Activated CD4-positive, alpha-beta T cell treated with anti-CD3 and anti-CD28 coated beads, Interleukin-2, amount 50 U/mL, for 4 hours (primary cell): ENCODE data around the gene DISC1.
"Not testable (repeated sequence)": the region's sequence is repeated elsewhere in the genome, so short reads cannot be mapped to it uniquely, and the experiment has no call there.

Experiments used
- DNase-seq, 2 experiments: peaks; one replicate each; pipeline ENCODE4 v3.0.0-alpha.2; 2020

The DISC1 gene

DNA sequence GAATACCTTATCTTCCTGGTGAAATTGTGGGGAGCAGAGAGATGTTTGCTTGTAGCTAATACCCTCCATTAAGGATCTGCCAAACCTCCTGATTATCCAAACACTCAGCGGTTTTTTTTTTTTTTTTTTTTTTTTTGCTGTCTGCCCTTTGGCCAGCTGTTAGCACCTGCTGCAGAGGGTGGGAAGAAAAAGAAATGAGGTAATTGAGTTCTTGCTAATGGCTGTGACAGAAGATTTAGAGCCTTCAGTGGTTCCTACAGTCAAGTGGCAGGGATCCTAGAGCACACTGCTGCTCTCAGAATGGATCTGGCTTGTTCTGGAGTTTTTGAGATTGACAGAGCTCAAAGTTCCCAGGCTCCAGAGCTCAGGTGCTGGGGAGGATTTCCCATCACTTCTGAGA, 342.5 kb downstream of the DISC1 start:
- no peak for DNase-seq

DNA sequence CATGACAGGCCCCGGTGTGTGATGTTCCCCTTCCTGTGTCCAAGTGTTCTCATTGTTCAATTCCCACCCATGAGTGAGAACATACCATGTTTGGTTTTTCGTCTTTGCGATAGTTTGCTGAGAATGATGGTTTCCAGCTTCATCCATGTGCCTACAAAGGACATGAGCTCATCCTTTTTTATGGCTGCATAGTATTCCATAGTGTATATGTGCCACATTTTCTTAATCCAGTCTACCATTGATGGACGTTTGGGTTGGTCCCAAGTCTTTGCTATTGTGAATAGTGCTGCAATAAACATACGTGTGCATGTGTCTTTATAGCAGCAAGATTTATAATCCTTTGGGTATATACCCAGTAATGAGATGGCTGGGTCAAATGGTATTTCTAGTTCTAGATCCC, 343.2 kb downstream of the DISC1 start:
- not testable (repeated sequence) for DNase-seq

DNA sequence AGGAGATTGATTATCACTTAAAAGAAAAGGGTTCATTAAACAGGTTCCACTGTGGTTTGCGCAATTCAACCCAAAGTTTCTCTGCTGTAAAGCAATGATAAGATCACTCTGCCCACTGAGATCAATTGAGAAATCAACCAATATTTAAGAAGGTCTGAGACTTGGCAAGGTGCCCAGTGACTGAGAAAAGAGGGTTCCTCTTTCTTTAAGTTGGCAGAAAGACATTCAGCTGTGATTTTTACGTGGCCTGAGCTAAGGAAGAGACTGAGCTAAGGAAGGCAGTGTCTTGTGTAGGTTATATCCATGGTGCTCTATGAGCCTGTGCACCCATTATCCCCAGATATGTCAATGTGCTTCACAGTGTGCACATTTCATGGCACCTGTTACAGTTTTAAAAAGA, 344.1 kb downstream of the DISC1 start:
- DNase-seq, result no peak

DNA sequence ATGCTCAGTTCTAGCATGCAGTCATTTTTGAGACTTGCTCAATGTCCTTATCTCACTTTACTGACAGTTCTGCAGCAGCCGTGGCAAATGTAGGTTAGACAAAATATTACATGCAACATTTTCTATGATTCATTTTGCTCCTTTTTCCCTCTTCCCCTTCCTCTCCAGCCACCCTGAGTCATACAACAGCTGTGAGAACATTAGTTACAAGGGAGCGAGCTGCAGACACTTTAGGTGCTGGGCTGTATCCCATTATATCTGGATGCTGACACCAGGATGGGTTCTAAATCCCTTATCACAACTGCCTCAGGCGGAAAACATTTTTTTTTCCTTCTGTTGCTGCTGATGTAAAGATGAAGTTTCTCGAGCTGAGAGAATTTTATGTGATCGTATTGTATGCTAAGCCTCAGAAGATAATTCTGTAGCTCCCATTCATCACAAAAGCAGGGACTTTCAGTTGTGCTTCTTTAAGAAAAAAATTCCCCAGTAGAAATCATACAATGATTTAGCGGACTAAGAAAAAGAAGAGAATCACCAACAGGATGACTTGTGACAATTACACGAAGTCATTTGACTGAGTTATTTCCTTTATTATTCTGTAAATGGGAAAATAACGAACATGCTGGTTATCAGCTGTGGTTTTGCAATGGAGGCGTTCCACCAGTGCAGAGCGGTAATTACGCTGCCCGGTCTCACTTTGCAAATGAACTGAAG, 345.0 kb downstream of the DISC1 start:
- no peak for DNase-seq

DNA sequence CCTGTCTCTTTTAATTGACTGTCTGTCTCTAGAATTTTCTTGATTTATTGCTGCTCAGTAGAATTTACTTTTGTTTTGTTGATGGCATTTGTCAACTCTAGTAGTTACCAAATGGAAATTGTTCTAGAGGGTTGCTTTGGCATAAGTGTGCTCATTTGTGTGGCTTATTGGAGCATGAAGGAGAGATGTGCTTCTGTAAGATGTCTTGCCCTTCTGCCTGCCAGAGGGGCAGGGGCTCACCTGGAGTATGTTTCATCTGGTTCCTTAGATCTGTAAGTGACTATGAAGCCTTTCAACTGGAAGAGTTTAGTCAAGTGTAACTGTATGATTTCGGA, 345.5 kb downstream of the DISC1 start:
- DNase-seq, result no peak

DNA sequence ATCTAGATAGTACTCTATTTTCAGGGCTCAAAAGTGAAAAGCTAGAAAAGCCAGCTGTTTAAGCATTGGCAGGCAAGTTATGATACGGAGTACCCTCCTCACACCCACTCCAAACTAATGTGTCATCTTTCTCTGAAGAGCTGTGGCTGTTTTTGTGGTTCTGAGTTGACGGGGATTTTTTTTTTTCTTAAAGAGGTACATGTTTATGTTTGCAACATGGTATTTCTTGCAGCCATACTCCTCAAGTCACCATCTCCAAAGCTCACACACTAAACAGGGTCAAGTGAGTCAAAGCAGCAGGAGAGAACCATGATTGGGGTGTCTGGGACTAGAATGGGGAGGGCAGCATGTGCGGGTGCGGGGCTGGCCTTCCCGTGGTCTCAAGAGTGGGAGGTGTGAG, 347.2 kb downstream of the DISC1 start:
- DNase-seq, result no peak

DNA sequence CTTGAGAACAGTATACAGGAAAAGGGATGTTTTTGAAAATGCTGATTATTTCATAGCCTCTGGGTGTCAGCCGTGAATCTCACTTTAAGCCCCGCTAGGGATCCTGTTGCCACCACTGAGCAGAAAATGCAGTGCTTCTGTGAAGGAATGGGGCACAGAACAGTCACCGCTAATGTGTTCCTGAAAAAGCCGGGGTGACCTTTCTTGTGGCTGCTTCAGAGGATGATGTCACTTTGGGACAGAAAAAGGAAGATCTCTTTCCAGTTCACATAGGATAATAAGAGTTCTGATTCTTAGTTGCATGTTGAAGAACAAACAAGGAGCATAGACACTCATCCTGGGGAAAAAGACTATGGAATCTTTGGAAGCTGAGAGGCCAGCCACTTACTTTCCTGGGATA, 349.6 kb downstream of the DISC1 start:
- DNase-seq, result no peak

DNA sequence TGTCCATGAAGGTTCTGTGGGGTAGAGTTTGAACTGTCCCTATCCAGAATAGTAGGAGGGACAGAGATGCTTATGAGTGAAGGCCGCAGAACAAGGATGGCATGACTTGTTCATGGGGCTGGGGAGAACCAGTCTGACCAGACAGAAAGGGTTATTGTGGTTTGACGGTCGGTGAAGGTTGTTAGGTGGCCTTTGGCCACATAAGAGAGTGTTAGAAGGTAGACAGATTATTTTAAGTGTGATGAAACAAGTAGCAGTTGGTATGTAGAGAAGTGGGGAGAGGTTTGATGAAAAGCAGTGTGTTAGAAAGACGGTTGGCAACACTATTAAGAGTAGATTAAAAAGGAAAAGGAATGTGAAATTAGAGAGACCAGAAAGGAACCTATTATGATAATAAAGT, 355.1 kb downstream of the DISC1 start:
- no peak for DNase-seq

DNA sequence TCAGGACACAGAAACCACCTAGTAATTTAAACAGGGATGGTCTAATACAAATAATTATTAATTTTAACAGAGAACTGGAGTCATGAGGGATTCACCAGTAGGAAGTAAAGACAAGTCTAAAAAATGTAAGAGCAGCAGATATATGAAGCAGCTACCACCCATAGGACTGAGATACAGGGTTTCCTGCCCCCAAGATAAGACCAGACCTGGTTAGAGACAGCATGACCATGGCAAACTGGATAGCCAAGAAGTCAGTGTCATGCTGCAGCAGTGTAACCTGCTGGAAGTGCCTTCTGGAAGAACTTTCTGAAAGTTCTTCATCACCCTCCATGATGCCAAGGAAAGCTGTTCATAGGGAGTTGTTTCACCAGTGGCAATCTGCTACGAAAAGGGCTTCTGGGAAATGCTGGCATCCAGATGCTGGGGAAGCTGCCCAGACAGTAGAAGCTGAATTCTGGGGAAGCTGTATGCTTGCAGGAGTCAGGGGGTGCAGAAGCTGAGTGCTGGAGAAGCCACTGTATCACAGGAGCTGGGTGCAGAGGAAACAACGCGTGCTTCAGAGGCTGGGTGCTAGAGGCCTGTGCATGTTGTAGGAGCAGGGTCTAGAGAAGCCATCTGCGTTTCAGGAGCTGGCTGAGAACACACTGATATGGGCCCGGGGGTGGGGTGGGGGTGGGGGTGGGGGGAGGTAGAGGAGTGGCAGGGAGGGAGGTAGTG, 356.4 kb downstream of the DISC1 start:
- no peak for DNase-seq

DNA sequence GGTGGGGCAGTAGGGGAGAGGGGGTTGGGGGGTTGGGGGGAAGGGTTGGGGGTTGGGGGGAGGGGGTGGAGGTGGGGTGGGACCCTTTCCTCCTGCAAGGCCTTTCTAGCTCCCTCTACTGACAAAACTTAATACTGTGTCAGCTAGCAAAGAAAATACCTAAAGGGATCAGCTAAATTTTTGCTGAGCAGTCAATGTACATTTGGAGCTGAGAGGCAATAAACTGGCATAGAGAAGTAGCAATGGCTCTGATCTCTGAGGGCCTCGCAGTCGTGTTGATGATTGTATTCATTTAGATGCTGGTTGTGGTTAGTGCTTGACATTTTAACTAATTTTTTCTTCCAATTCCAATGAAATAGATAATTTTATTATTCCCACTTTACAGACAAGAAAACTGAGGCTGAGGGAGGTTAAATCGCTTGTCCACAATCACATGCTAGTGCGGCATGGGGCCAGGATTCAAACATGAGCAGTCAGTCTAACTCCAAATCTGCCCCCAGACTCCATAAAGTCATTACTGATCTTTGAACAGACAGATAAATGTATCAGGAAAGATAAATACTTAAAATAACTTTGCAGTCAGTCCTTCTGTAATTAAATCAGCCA, 357.1 kb downstream of the DISC1 start:
- no peak for DNase-seq

DNA sequence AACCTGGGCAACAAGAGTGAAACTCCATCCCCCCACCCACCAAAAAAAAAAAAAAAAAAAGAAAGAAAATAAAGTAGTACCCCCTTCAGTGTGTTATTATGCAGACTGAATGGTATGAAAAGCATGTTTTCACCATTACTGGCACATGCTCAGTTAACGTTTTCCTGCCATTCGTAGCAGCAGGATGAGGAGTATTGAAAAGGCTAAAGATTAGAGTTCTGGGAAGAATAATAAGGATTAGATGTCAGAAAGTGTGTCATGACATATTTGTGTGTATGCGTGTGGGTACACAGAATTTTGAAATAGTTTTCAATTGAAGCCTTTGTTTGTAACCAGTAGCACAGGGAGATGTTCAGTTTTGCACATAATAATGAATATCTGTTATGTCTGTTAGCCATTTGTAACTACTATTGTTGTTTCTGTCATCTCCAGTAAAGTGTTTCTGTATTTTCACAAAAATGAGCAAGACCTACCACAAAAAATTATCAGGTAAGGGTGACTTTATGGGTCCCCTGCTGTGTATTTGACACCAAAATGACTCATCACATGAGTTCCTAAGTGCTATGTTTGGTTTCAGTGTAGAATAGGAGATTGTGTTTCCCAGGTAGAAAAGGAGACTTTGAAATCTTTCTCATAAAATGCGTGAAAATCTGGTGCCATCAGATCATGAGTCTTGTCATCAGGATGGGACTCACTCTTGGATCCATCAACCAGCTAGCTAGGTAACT, 358.9 kb downstream of the DISC1 start:
- DNase-seq, result no peak

DNA sequence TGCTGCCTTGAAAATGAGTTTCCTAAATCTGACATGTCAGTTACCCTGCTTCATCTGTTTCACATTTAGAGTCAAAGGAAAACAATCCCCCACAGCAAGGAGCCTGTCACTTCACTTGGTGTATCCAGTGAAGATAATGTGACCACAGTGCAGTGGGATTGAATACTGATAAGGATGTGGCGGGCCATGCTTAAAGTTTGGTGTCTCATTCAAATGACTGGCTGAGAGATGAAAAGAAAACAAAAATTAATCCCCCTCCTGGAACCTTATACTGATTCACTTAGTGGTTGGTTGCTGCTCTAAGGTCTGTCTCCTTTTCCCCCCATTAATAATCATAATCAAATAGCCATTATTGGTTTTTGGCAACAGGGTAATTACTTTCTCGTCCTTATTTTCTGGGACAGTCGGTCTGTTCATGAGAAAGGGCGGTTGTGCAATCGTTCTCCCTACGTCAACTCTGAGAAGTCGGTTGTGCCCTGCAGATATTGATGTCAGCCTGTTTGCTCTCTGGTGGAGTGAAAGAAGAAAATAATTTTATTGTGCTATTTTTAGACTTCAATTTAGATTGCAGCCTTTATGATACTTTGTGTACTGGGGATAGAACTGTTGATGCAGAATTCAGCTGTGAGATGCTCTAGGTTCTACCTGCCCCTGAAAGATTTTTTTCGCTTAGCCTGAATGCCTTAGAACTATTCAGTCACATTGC, 360.2 kb downstream of the DISC1 start:
- no peak for DNase-seq

DNA sequence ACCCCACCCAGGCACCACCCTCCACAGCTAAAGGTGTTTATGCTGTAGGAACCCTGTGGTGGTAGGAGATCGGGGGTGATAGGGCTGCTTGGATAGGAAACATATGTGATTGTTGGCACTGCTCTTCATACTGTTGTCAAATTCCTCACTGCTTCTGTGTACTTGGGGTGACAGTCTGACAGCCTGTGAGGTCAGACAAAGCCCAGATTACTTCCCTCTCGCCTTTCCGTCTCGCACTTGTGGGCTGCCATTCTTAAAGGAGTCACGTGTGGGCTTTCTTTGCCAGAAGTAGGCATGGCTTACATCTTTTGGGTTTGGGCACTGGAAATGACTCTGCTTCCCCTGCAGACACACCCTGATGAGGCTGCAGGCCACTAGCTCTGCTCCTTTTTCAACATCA, 363.8 kb downstream of the DISC1 start:
- DNase-seq, result no peak

DNA sequence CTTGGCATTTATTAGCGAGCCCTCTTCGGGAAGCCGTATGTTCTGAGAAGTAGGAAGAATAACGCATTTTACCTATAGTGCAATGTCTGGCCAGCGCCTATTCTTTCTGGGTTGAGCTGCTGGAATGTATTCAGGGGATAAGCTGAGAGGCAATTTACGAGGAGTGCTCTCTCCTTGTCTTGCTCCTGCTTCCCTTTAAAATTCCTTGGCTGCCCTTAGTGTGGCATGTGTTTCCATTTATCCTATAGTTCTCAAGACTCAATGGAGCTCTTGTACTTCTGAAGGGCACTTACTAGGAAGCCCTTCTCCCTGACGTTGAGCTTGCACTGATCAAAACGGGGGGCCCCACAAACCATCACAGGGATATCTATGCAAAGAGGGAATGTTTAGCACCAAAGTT, 364.6 kb downstream of the DISC1 start:
- DNase-seq, result no peak

DNA sequence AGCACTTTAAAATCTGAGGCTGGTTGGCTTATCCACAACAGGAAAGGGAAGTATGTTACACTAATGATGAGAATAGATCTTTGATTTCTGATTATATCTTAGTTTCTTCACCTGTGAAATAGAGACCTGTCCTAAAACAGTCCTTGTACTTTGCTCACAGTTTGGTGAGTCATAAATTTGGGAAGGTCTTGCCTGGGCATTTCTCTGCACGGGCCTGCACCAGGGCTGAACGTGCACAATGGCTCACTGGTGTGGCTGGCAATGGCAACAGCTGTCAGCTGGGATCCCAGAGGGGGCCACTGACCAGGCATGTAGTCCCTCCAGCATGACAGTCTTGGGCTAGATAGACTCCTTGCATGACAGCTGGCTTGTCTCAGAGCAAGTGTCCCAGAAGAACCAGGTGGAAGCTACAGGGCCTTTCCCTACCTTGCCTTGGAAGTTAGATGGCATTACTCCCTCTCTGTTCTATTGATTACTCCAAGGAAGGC, 367.4 kb downstream of the DISC1 start:
- no peak for DNase-seq

DNA sequence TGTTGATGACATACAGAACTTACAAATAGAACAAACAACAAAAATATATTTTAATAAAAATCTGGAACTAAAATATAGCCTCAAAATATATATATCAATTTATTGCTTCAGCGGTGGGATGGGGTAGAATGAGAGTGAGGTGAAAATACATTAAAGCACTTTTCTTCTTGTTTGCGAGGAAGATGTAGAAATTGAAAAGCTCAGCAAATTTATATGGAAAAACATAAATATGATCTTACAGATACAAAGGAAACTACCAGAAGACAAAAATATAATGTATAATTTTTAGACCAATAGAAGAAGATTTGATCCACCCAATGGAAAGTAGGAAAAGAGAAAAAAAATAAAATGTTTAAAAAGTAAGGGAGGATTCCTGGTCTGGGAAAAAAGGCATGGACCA, 372.2 kb downstream of the DISC1 start:
- DNase-seq, result no peak

DNA sequence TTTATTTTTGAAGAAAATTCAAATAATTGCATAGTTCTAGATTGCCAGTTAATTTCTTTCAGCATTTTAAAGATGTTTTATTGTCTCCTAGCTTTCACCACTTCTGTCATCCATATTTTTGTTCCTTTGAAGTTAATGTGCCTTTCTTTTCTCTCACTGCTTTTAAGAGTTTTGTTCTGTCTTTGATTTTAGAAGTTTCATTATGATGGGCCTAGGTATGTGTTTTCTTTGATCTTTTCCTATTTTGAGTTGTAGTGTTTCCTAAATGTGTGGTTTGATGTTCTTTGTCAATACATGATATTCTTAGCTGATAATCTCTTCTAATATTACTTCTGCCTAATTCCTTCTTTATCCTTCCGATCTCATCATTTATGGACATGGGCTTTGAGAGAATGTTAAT, 378.7 kb downstream of the DISC1 start:
- DNase-seq, result no peak

DNA sequence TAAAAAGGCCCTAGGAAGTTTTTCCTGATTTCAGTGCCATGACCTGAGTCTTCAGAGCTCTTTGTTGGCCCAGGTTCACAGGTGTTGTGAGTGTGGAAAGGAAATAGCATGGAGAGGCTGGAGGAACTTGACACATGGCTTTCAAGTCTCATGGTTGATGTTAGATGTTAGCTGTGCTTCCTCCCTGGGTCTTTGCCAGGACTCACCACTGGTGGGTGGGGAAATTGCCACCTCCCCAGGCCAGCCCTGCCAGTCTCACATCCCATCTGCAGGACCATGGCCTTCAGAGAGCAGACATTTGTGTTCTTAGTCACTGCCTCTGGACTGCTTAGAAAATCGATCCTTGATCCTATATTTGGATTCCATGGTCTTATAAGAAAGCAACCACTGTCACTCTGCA, 383.2 kb downstream of the DISC1 start:
- no peak for DNase-seq

DNA sequence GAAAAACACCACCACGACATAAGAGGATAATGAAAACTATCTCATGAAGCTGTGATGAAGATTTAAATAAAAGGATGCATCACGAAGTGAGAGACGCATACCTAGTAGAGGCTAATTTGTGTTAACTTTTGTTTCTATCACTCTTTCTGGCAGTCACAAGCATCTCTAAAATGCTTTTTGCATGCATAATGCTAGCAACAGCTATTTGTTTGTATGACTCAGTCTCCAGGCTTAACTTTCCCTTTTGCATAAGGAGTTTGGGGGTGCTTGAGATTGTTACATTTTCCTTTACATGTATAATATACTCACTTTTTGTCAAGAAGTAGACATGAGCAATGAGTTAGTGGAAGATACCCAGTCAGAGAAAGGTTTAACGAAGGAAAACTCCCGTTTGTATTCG, 385.4 kb downstream of the DISC1 start:
- DNase-seq, result no peak

DNA sequence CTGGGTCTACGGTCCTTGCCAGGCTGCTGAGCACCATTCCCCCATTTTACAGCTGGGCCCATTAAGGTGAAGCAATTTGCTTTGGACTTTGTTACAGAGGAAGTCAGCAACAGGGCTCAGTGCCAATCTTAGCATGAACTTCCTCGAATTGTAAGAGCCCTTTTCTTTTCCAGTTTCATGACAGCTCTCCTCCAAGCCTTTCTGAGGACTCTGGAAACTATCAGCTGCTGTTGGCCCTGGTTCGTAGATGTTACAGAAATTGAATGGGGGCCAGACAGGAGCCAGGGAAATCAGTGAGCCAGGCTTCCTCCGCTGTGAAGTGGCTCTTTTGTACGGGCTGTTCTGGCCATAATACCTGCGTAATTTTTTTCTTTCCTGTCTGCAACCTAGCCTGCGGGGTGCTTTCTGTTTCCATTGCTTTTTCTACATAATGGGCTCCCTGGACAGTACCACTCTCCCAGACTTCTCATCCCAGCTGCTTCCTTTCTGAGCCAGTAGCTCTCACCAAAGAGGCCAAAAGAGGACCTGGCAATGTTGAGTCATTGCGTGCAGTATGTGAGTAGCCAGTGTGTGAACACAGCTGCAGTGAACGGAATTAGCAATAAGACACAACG, 386.3 kb downstream of the DISC1 start:
- no peak for DNase-seq

DNA sequence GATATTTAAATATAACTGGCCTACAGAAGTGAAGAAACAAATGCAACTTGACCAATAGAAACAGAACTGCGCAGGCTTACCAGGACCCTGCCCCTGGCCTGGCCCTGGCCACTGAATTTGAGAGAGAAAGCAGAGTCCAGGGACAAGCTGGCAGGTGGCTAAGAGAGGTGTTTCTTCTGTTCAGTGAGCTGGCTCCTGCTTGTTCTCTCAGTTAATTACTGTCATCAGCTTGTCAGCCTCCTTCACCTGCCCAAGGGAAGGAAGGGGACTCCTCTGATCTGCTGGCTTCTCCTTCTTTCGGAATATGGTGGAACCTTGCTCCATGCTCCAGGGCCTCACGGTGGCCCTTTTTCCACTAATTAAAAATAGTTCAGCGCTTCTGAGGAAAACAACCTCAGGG, 388.4 kb downstream of the DISC1 start:
- no peak for DNase-seq

DNA sequence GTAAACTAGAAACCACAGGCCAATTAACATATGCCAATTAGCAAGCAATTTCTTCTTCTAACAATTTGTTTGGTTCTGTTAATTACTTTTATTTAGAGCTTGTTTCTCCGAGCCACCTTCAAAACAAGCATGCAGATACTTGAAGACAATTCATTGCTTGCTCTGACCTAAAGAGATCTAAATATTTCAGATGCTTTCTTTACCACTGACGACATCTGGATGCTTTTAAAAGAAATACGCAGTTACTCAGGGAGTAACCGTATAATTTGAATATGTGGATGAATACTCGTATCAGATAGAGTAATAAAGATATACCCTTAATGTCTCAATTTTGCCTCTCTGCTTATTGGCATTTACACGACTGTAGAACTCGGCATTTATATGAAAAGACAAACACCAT, 390.0 kb downstream of the DISC1 start:
- DNase-seq, result no peak

DNA sequence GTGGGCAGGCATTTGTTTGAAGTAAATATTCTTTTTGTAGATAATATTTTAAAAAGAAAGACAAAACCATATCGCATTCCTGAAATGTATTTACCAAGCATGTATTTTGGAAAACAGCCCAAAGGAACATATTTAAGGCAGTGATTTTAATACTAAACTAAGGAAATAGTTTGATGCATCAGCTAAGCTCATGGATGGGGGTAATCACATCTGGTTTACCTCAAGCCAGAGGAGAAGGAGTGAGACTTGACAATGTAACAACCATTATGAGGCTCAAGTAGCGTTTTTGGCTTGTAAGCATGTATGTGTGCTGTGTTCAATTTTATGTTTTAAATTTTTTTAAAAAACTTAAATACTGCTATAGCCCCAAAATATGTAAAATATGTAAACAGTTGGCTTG, 390.5 kb downstream of the DISC1 start:
- no peak for DNase-seq
